Measurements from ENCODE around the gene TSSK2.
A peak's percentile ranks its signal among the peaks of the same experiment; 100 is the strongest.

Gene TSSK2

GRCh38 chr22:19132693-19133400 is 1.7 kb downstream of the TSSK2 start:
- Mint-ChIP-seq H3K36me3 (ENCODE audit: insufficient read depth) (peaks cover 49% of the 10 kb centered on the region), H3K4me3 (peak overlapping the region in 1 of 2 donors; percentile 57), H3K27ac (peak overlapping the region in 1 of 2 donors; percentile 29), H3K4me1 (ENCODE audit: low read depth in 2 of 2) (peaks cover 0 to 4% of the 10 kb centered on the region in 2 donors), H3K27me3 (no peaks in the 10 kb centered on the region), H3K9me3 (no peaks in the 10 kb centered on the region)
- ATAC-seq (replicated peaks) (no peak), DNase-seq (no peak)

- Mint-ChIP-seq H3K27me3 (no peaks in the 10 kb centered on the region), H3K9me3 (no peaks in the 10 kb centered on the region), H3K27ac (peak overlapping the region in 1 of 2 donors; percentile 29), H3K4me3 (no peak overlapping the region), H3K36me3 (ENCODE audit: insufficient read depth) (peaks cover 49% of the 10 kb centered on the region), H3K4me1 (ENCODE audit: low read depth in 2 of 2) (peaks cover 0 to 4% of the 10 kb centered on the region in 2 donors)
- no peak for ATAC-seq (replicated peaks)
- DNase-seq = no peak
Measured at GRCh38 chr22:19133561-19133960, 2.5 kb downstream of the TSSK2 start.

GRCh38 chr22:19134176-19134831 is 3.2 kb downstream of the TSSK2 start:
- Mint-ChIP-seq H3K4me3 (no peak overlapping the region), H3K9me3 (no peaks in the 10 kb centered on the region), H3K4me1 (ENCODE audit: low read depth in 2 of 2) (peaks cover 0 to 4% of the 10 kb centered on the region in 2 donors), H3K36me3 (ENCODE audit: insufficient read depth) (peaks cover 55% of the 10 kb centered on the region), H3K27ac (no peak overlapping the region), H3K27me3 (no peaks in the 10 kb centered on the region)
- ATAC-seq (replicated peaks) (no peak), DNase-seq (no peak)

GRCh38 chr22:19134874-19135273 is 3.8 kb downstream of the TSSK2 start:
- Mint-ChIP-seq H3K4me3 (no peak overlapping the region), H3K36me3 (ENCODE audit: insufficient read depth) (peaks cover 60% of the 10 kb centered on the region), H3K27me3 (no peaks in the 10 kb centered on the region), H3K9me3 (no peaks in the 10 kb centered on the region), H3K4me1 (ENCODE audit: low read depth in 2 of 2) (peaks cover 0 to 6% of the 10 kb centered on the region in 2 donors), H3K27ac (peak overlapping the region in 1 of 2 donors; percentile 82)
- ATAC-seq (replicated peaks) = no peak
- no peak for DNase-seq

GRCh38 chr22:19136915-19137314 is 5.8 kb downstream of the TSSK2 start:
- no peak overlapping the region for H3K4me3 Mint-ChIP-seq
- H3K9me3 Mint-ChIP-seq = no peaks in the 10 kb centered on the region
- H3K36me3 Mint-ChIP-seq (ENCODE audit: insufficient read depth) = peaks cover 71% of the 10 kb centered on the region
- peaks cover 0 to 6% of the 10 kb centered on the region in 2 donors for H3K4me1 Mint-ChIP-seq (ENCODE audit: low read depth in 2 of 2)
- ATAC-seq (replicated peaks) = no peak
- no peak for DNase-seq
- H3K27me3 Mint-ChIP-seq = no peaks in the 10 kb centered on the region
- peak overlapping the region in 1 of 2 donors; percentile 46 for H3K27ac Mint-ChIP-seq

- ATAC-seq (replicated peaks) = no peak
- Mint-ChIP-seq H3K36me3 (ENCODE audit: insufficient read depth) (peaks cover 69% of the 10 kb centered on the region), H3K4me3 (no peak overlapping the region)
Measured at GRCh38 chr22:19137384-19138216, 6.5 kb downstream of the TSSK2 start.

GRCh38 chr22:19138217-19139000 is 7.3 kb downstream of the TSSK2 start:
- Mint-ChIP-seq H3K27me3 (no peaks in the 10 kb centered on the region), H3K4me1 (ENCODE audit: low read depth in 2 of 2) (peaks cover 3 to 10% of the 10 kb centered on the region in 2 donors), H3K27ac (no peak overlapping the region), H3K4me3 (no peak overlapping the region), H3K9me3 (no peaks in the 10 kb centered on the region), H3K36me3 (ENCODE audit: insufficient read depth) (peaks cover 61% of the 10 kb centered on the region)
- ATAC-seq (replicated peaks) = no peak
- DNase-seq = no peak

More at GRCh38 chr22:19137384-19138216, 6.5 kb downstream of the TSSK2 start:
- H3K27ac Mint-ChIP-seq = peak overlapping the region in 1 of 2 donors; percentile 46
- no peak for DNase-seq
- H3K4me1 Mint-ChIP-seq (ENCODE audit: low read depth in 2 of 2) = peaks cover 1 to 10% of the 10 kb centered on the region in 2 donors
- H3K27me3 Mint-ChIP-seq = no peaks in the 10 kb centered on the region
- no peaks in the 10 kb centered on the region for H3K9me3 Mint-ChIP-seq

GRCh38 chr22:19139001-19139356 is 7.9 kb downstream of the TSSK2 start:
- DNase-seq (no peak), ATAC-seq (replicated peaks) (no peak)
- Mint-ChIP-seq H3K9me3 (no peaks in the 10 kb centered on the region), H3K27ac (no peak overlapping the region), H3K27me3 (no peaks in the 10 kb centered on the region), H3K36me3 (ENCODE audit: insufficient read depth) (peaks cover 59% of the 10 kb centered on the region), H3K4me3 (no peak overlapping the region), H3K4me1 (ENCODE audit: low read depth in 2 of 2) (peaks cover 6 to 12% of the 10 kb centered on the region in 2 donors)

GRCh38 chr22:19139974-19140373 is 8.9 kb downstream of the TSSK2 start:
- no peaks in the 10 kb centered on the region for H3K27me3 Mint-ChIP-seq
- ATAC-seq (replicated peaks) (no peak), DNase-seq (no peak)
- no peaks in the 10 kb centered on the region for H3K9me3 Mint-ChIP-seq
- H3K4me1 Mint-ChIP-seq (ENCODE audit: low read depth in 2 of 2) = peaks cover 15 to 21% of the 10 kb centered on the region in 2 donors
- H3K4me3 Mint-ChIP-seq = no peak overlapping the region
- H3K36me3 Mint-ChIP-seq (ENCODE audit: insufficient read depth) = peaks cover 63% of the 10 kb centered on the region
- no peak overlapping the region for H3K27ac Mint-ChIP-seq

GRCh38 chr22:19142394-19142793 is 11.3 kb downstream of the TSSK2 start:
- H3K36me3 Mint-ChIP-seq (ENCODE audit: insufficient read depth) = peaks cover 42% of the 10 kb centered on the region
- no peak for DNase-seq
- no peaks in the 10 kb centered on the region for H3K27me3 Mint-ChIP-seq
- peak overlapping the region; percentile 35 to 46 for H3K4me3 Mint-ChIP-seq
- no peak for ATAC-seq (replicated peaks)
- no peaks in the 10 kb centered on the region for H3K9me3 Mint-ChIP-seq
- H3K4me1 Mint-ChIP-seq (ENCODE audit: low read depth in 2 of 2) = peaks cover 15 to 17% of the 10 kb centered on the region in 2 donors
- no peak overlapping the region for H3K27ac Mint-ChIP-seq

GRCh38 chr22:19143212-19143611 is 12.1 kb downstream of the TSSK2 start:
- Mint-ChIP-seq H3K27me3 (no peaks in the 10 kb centered on the region), H3K9me3 (no peaks in the 10 kb centered on the region), H3K36me3 (ENCODE audit: insufficient read depth) (peaks cover 42% of the 10 kb centered on the region), H3K4me1 (ENCODE audit: low read depth in 2 of 2) (peaks cover 15 to 17% of the 10 kb centered on the region in 2 donors), H3K27ac (peak overlapping the region; percentile 99 to 100), H3K4me3 (peak overlapping the region; percentile 100)
- no peak for ATAC-seq (replicated peaks)
- no peak for DNase-seq

- DNase-seq = peak in 2 of 3 experiments; percentile 22 to 30
- Mint-ChIP-seq H3K27me3 (no peaks in the 10 kb centered on the region), H3K27ac (peak overlapping the region; percentile 99 to 100), H3K36me3 (ENCODE audit: insufficient read depth) (peaks cover 39% of the 10 kb centered on the region), H3K9me3 (no peaks in the 10 kb centered on the region), H3K4me1 (ENCODE audit: low read depth in 2 of 2) (peaks cover 15 to 17% of the 10 kb centered on the region in 2 donors), H3K4me3 (peak overlapping the region; percentile 100)
- peak; percentile 42 for ATAC-seq (replicated peaks)
Measured at GRCh38 chr22:19143967-19144400, 12.9 kb downstream of the TSSK2 start.
